Tongue (tissue), 2 donors: ENCODE measurements around the gene PPP1R11. TPM values are rescaled to one million over a fixed set of nuclear protein-coding genes. Genes with fewer than 3 reads are reported as not detected.
"Not testable (repeated sequence)": the region's sequence is repeated elsewhere in the genome, so short reads cannot be mapped to it uniquely, and the experiment has no call there.

ENCODE experiments used
- DNase-seq: peaks from one replicate; pipeline ENCODE4 v3.0.0-alpha.2; 2015
- total RNA-seq: library from RNA; depleted of rRNA; stranded (reverse); fragments of >200 nt; gene quantifications from one replicate; pipeline ENCODE4 v1.2.3, GENCODE V29; 2014

PPP1R11 gene
- total RNA-seq, 1 donor from 2014 or later = 10.5 TPM

- DNase-seq = no peak
Measured at GRCh38 chr6:30097902-30098768, 31.1 kb downstream of the PPP1R11 start.

GRCh38 chr6:30100154-30100553, 33.2 kb downstream of the PPP1R11 start:
- DNase-seq = no peak

GRCh38 chr6:30100585-30101443, 33.8 kb downstream of the PPP1R11 start:
- peak; percentile 11 for DNase-seq

- DNase-seq = peak; percentile 78
Measured at GRCh38 chr6:30101444-30102413, 34.7 kb downstream of the PPP1R11 start.

- DNase-seq = no peak
Measured at GRCh38 chr6:30102414-30102969, 35.5 kb downstream of the PPP1R11 start.

GRCh38 chr6:30102970-30103871, 36.2 kb downstream of the PPP1R11 start:
- DNase-seq = peak; percentile 91

- no peak for DNase-seq
Measured at GRCh38 chr6:30103872-30104179, 36.8 kb downstream of the PPP1R11 start.

GRCh38 chr6:30104661-30105060, 37.7 kb downstream of the PPP1R11 start:
- no peak for DNase-seq

GRCh38 chr6:30111266-30111856, 44.4 kb downstream of the PPP1R11 start:
- DNase-seq = no peak

- DNase-seq = no peak
Measured at GRCh38 chr6:30112402-30112994, 45.5 kb downstream of the PPP1R11 start.

GRCh38 chr6:30113003-30113759, 46.2 kb downstream of the PPP1R11 start, which contains the start of gene TRIM31:
TRIM31 (minus strand) TSS chr6:30113090; CDS start chr6:30112805, 285 bp downstream.
- DNase-seq = no peak

GRCh38 chr6:30113841-30114240, 46.8 kb downstream of the PPP1R11 start:
- no peak for DNase-seq

- no peak for DNase-seq
Measured at GRCh38 chr6:30116724-30117123, 49.7 kb downstream of the PPP1R11 start.

- DNase-seq = not testable (repeated sequence)
Measured at GRCh38 chr6:30118691-30119090, 51.7 kb downstream of the PPP1R11 start.
